Activated T-helper 1 cell treated with anti-CD3 and anti-CD28 coated beads, Interleukin-2, amount 50 U/mL, for 16 hours (primary cell): ENCODE results near the gene LMF1.

Experiments
- DNase-seq, 2 donors: peaks; one replicate each; pipeline ENCODE4 v3.0.0-alpha.2; 2020; ENCODE audit warnings: low read depth in 1 of 2, low spot score in 1 of 2

LMF1 gene

DNA sequence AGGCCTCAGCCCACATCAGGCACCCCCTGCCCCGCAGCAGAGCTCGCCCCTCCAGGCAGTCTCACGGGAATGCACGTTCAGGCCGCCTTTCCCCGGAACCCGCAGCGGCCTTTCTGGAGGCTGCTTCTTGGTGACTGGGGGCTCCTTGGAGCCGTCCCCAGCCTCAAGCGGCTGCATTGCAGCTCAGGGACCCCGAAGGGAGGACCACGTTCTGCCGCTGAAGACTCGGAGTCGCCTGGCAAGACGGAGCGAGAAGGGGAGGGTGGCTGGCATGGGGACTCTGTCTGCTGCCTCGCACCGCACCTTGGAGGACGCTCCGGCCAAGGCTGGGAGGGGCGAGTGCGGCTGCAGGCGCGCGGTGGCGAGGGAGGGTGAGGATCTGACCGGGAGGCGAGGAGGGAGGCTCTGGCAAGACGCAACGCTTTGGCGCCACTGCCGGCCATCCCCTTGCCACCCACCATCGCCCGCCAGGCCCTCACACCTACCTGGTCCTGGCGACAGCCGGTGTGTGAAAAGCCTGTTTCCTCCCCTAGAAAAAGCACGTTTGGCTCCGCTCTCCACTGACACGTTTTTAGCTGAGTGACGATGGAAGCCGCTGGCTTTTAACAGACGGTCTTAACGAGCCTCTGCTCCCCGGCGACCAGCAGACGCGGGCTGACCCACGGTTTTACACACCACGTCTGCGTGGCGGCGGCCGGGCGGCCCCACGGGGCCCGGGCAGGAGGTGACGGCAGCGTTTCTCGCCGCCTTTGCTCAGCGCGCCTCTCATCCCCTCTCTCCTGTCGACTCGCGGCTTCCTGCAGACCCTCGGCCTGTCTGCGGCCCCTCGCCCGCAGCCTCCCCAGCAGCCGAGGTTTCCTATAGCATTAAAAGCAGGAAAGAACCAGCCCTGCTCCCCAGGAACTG, 153.5 kb downstream of the LMF1 start:
- DNase-seq, result no peak

DNA sequence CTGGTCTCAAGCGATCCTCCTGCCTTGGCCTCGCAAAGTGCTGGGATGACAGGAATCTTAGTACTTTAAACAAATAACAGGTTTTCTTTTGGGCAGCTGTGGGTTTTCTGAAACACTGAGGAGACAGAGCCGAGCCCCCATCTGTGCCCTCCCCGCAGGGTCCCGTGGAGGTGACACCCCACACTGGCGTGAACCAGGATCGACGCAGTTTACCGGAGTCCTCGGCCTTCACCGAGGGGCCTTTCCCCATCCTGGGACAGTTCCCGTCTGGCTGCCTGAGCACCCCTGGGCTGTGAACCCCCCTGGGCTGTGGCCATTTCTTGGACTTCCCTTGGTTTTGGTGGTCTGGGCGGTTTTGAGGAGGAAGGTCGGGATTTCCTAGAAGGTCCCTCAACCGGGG, 154.9 kb downstream of the LMF1 start:
- no peak for DNase-seq

- no peak for DNase-seq
Observed at GRCh38 chr16:814974-815373, 155.8 kb downstream of the LMF1 start.

DNA sequence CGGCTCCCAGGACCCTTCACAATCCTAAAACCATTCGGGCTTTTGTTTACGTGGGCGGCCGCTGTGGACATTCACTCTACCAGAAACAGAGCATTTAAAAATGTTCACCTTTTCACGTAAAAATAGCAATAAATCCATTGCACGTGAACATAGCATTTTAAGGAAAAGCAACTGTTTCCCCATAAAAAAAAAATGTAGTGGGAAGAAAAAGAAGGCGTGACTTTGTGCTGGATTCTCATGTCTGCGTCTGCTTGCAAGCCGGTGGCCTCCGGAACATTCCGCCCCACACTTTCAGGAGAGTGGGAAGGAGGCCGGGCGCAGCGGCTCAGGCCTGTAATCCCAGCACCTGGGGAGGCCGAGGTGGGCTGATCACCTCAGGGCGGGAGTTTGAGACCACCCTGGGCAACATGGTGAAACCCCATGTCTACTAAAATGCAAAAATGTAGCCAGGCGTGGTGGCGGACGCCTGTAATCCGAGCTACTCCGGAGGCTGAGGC, 156.8 kb downstream of the LMF1 start:
- no peak for DNase-seq

- peak; percentile 25 to 38 for DNase-seq
Observed at GRCh38 chr16:813204-813915, 157.4 kb downstream of the LMF1 start.

GRCh38 chr16:808085-808386, 162.7 kb downstream of the LMF1 start:
- DNase-seq, result no peak

- peak; percentile 58 to 76 for DNase-seq
Observed at GRCh38 chr16:807347-808084, 163.3 kb downstream of the LMF1 start.

GRCh38 chr16:805474-805873, 165.3 kb downstream of the LMF1 start:
- DNase-seq, result no peak

- DNase-seq, result no peak
Observed at GRCh38 chr16:804193-805048, 166.4 kb downstream of the LMF1 start.

DNA sequence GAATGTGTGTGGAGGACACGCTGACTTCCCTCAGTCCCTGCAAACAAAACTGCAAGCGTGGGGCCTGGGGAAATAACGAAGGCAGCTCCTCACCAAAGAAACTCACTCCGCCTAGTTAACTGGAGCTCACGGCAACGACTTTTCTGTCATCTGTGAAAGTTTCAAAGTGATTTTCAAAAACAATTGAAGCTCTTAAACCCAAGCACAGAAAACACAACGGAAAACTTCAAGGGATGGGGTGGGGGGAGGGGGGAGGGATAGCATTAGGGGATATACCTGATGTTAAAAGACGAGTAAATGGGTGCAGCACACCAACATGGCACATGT, 167.1 kb downstream of the LMF1 start:
- DNase-seq, result no peak
